Measurements from ENCODE around the gene PRR20A. TPM values are rescaled to one million over a fixed set of nuclear protein-coding genes. Genes with fewer than 3 reads are reported as not detected.

The PRR20A gene
- total RNA-seq (2014; rRNA removed; shearing (Covaris generic)) = not detected in 2 replicates

GRCh38 chr13:57140235-57140968, at the start of gene PRR20A:
Gene PRR20A (plus strand): TSS chr13:57140918. CDS start chr13:57141305, 387 bp downstream.

GRCh38 chr13:57147188-57147587, 6.5 kb downstream of the PRR20A start, which contains the start of gene PRR20B:
Gene PRR20B (plus strand): TSS chr13:57147488. CDS start chr13:57147875, 387 bp downstream.

GRCh38 chr13:57153761-57154160, 13.0 kb downstream of the PRR20A start, which contains the start of gene PRR20C:
Gene PRR20C (plus strand): TSS chr13:57154061. CDS start chr13:57154448, 387 bp downstream.

DNA sequence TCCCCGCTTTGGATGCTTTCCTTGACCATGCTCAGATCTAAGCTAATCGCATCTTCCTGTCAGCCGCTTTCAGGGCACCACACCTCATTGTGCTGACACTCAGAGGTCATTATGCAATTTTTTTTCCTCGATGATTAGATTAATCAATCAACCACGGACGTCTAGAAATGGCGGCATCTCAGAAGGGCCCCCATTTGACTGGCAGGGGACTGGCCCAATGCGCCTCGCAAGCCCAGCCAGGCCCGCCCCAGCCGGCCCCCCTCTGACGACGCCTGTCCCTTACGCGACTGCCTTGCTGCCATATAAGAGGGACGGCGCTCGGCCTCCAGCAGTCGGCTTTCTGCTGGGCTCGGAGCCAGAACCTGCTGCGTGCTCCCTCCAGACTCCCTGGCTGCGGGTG, 19.6 kb downstream of the PRR20A start, which contains the start of gene PRR20D:
PRR20D (plus strand) TSS at position 301 of the 400 bp plus-strand sequence. CDS start 387 bp downstream, outside the sequence.

DNA sequence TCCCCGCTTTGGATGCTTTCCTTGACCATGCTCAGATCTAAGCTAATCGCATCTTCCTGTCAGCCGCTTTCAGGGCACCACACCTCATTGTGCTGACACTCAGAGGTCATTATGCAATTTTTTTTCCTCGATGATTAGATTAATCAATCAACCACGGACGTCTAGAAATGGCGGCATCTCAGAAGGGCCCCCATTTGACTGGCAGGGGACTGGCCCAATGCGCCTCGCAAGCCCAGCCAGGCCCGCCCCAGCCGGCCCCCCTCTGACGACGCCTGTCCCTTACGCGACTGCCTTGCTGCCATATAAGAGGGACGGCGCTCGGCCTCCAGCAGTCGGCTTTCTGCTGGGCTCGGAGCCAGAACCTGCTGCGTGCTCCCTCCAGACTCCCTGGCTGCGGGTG, 26.2 kb downstream of the PRR20A start, which contains the start of gene PRR20E:
PRR20E (plus strand) TSS at position 301 of the 400 bp plus-strand sequence. CDS start 387 bp downstream, outside the sequence.

Small RNAs within 50 kb of the gene (small RNA-seq; reads per million reads assigned to genes)
- gene PRR20FP = not detected

Other genes with a start within 250 kb of the PRR20A start
- not detected in 2 replicates for gene PRR20B, start 6.6 kb downstream of the PRR20A start, total RNA-seq (2014; rRNA removed; shearing (Covaris generic))
- not detected in 2 replicates for gene PRR20C, start 13.1 kb downstream of the PRR20A start, total RNA-seq (2014; rRNA removed; shearing (Covaris generic))
- not detected in 2 replicates for gene PRR20D, start 19.7 kb downstream of the PRR20A start, total RNA-seq (2014; rRNA removed; shearing (Covaris generic))
- not detected in 2 replicates for gene PRR20E, start 26.3 kb downstream of the PRR20A start, total RNA-seq (2014; rRNA removed; shearing (Covaris generic))

Measured in A375 (cell line).